GM15510 (cell line): ENCODE results near the gene TBCD.

Source experiments
- POLR2A ChIP-seq: IDR thresholded peaks from 3 replicates; pipeline ENCODE4 v1.6.1; 2011; ENCODE audit warnings: borderline replicate concordance; ENCODE audit not compliant: insufficient read length; ENCODE audit errors: extremely low read depth

The TBCD gene

DNA sequence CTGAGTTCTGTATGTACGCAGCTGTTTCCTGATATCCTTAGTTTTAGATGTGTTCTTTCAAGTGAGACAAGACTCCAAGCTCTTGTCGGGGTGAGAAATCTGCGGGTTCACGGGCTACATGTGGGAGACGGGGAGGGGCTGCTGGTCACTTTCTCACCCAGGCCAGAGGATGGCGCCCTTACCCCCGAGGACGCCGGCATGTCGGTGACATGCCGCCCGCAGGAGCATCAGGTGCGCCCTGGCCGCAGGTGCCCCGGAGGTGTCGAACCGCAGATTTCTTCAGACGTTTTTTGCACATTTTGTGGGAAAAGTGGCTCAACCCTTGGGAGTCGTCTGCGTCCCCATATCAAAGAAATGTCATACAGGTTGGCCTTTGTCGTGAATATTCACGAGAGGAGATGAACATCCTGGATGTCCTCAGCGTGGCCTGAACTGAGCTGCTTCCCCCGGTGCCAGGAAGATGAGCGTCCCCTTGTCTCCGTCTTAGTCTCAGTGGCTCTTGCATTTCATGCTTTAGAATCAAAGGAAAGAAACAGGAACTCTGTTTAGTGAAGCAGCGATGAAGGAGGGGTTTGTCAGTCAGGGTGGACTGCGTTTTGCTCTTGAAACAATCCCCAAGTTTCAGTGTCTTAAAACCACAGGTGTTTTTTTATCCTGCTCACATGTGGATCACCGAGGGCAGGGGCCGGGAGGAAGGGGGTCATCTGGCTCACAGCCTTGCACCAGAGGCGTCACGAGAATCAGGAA, 163.3 kb downstream of the TBCD start:
- TF ChIP-seq POLR2A = no peak

DNA sequence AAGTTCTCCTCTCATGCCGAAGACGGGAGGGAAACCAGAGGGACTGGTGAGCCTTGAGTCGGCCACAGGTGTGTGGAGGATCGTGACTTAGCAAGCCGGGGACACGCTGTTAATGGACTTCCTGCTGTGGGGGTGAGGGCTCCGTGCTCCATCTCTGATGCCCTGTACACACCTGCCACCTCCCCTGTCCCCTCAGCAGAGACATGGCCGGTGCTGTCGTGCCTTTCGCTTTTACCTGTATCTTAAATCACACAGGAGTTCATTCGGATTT, 163.8 kb downstream of the TBCD start:
- no peak for TF ChIP-seq POLR2A

DNA sequence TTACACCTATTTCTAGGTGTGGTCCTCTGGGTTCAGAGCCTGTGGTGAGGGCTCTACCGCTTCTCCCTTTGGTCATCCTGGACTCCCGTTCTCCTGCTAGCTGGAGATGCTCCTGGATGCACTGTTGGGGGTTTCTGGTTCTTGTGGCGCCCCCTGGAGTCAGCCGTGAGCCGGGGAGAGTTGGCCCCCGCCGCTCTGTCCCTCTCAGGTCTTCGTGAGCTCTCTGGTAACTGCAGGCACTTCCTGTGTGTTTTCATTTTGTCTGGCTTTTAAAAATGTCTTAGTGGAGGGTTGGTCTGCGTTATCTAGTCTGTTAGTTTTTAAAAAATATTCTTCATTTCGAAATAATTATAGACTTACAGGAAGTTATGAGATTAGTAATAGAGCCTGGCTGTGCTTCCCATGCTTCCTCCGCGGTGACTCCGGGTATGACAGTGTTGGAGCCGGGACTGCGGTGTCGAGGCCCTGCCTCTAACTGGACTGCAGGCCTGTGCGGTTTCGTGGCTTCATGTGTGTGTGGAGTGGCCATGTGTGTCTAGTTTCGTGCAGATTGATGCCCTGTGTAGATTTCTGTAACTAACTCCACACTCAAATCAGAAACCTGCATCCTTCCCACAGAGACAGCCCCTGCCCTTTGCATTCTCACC, 166.0 kb downstream of the TBCD start:
- TF ChIP-seq POLR2A = no peak

DNA sequence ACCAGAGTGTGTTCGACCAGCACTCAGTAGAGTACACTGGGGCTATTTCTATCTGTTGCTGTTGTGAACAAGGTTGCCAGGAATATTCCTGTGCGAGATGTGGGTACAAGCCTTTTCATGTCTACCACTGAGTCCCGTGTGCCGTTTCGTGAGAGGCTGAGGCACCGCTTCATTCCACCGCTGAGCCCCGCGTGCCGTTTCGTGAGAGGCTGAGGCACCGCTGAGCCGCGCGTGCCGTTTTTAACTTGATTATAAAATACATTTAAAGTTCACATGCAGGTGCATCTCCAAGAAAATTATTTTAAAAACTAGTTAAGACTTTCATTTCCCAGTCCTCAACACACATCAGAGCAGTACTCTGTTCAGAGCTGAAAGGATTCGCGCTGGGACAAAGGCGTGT, 166.6 kb downstream of the TBCD start:
- TF ChIP-seq POLR2A = no peak

DNA sequence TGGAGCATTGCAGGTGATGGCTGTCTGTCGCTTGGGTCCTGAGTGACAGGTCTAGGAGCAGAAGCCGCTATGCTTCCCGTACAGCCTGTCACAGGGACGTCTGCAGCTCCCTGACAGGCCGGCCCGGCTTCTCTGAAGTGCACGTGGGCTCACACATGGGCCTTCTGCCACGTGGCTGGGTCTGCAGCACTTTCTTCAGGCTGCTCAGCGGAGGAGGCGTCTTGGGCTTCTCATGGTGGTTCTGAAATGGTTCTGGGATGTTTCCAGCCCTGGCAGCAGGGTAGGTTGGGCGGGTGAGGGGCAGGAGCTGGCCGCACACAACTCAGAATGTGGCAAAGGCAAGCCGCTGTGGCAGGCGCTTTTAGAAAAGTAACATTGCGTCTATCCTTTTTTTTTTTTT, 168.3 kb downstream of the TBCD start:
- TF ChIP-seq POLR2A = no peak

DNA sequence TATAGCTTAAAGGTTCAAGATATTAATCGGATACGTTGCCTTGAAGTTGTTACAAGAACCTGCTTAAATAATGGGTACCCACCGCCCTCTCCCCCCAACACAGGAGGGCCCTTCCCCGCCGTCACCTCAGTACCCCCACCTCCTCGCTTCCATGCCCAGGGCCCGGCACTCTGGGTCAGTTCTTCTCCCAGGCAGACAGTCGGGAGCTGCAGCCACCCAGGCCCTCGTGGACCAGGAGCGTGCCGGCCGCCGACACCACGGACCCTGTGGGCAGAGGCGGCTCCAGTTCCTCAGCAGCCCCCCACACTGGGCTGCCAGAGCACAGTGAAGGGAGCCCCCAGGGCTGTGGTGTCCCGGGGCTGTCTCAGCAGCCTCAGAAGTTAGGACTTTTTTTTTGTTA, 168.8 kb downstream of the TBCD start:
- no peak for TF ChIP-seq POLR2A

DNA sequence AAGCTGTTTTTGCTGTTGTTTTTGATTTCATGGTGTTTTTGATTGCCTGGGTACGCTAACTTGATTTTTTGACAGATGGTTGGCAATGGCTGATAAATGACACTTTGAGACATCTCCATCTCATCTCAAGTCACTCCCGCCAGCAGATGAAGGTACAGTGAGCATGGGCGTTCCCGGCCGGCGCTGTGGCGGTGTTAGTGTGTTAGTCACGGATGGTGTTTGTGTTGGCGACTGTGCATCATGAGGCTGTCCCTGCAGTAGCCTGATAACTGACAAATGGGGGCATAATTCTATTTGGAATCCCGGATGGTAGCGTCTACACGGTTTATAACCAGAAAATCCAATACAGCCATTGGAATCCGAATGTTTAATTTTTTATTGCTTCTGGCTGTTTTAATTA, 169.6 kb downstream of the TBCD start:
- no peak for TF ChIP-seq POLR2A

DNA sequence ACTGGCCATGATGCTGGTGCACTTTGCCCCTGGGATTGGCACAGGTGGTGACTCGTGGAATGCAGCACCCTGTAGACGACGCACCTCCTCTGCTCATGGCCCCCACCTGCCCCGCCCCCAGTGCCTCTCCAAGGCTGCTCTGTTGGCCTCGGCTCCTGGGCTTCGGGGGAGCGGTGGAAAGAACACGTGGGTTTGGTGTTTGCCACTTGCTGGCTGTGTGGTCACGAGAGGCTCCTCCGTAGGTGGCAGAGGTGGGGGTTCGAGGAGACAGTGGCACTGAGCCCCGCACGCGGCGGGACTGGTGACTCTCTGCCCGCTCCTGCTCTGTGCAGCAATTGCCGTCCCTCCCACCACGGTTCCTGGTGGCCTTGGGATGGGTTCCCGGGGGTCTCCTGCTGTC, 170.8 kb downstream of the TBCD start:
- TF ChIP-seq POLR2A = no peak

DNA sequence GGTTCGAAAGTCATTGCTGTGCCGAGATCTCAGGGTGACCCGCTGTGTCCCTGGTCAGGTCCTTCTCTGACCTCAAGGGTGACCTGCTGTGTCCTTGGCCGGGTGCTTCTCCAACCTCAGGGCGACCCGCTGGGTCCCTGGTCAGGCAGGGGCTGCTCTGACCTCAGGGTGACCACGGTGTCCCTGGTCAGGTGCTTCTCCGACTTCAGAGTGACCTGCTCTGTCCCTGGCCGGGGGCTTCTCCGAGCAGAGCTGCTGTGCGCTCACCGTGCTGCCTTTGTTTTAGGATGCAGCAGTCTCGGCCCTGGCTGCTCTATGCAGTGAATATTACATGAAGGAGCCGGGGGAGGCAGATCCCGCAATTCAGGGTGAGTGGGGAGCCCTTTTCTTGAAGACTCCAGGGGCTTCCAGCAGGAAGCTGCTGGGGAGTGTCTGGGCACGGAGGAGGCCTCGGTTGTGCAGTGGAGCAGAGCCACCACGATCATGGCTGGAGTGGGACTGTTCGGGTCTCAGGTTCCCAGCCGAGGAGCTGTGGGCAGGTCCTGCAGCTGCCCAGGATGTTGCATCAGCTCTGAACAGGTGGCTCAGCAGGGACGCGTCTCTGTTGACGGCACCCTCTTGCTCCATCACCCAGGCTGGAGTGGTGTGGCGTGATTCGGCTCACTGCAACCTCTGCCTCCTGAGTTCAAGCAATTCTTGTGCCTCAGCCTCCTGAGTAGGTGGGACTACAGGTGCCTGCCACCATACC, 171.7 kb downstream of the TBCD start:
- no peak for TF ChIP-seq POLR2A

DNA sequence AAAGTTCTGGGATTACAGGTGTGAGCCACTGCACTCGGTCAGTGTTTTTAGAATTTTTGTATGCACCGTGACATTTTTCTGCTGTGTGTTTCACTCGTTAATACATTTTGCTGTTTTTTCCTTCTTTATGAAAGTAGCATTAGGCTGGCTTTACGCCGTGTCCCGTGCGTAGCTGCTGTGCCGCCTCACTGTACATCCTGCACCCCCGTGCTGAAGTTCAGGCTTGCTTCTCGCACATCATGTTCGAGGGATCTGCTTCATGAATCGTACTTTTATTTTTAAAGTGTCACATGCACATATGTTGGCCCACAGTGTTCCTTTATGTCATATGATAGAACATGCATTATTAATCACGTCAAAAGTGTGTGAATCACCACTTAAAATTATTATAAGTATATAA, 172.3 kb downstream of the TBCD start:
- no peak for TF ChIP-seq POLR2A

DNA sequence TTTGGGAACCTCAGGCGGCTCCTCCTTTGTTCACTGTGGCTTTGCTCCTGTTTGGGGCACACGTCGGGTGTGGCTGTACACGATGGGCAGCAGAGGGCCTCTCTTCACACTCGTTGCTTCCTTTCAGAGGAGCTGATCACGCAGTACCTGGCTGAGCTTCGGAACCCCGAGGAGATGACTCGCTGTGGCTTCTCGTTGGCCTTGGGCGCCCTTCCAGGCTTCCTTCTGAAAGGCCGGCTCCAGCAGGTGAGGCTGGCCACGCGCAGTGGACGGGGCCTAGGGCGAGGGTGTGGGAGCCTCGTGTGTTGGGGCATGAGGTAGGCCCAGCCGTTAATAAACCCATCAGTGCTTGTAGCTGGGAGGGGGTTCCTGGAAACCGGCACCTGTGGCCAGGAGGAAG, 172.9 kb downstream of the TBCD start:
- no peak for TF ChIP-seq POLR2A

DNA sequence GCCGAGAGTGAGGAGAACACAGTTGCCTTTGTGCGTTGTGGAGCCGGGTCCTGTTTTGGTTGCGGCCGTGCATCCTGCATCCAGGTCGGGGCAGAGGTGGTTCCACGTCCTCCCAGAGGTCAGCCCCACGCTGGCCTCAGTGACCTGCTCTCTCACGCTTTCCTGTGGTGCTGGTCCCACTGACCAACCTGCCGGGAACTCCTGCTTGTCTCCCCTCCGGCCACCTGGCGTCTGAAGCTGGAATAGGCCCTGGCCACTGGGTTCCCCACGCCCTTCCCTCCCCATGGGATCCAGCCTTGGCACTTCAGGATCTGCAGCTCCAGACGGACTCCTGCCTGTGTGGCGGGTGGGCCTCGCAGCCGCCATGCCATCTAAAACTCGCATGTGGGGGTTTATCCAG, 173.5 kb downstream of the TBCD start:
- no peak for TF ChIP-seq POLR2A

DNA sequence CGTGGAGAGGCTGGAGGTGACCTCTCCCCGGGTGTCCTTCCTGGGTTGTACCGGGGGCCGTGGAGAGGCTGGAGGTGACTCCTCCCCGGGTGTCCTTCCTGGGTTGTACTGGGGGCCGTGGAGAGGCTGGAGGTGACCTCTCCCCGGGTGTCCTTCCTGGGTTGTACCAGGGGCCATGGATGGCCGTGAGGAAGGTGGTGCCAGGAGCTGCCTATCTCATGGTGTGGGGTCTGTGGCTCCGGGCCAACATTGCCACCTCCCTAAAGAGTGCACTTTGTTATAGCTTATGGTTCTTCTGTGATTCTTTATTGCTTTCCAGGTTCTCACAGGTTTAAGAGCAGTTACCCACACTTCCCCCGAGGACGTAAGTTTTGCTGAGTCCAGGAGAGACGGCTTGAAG, 174.2 kb downstream of the TBCD start:
- no peak for TF ChIP-seq POLR2A

DNA sequence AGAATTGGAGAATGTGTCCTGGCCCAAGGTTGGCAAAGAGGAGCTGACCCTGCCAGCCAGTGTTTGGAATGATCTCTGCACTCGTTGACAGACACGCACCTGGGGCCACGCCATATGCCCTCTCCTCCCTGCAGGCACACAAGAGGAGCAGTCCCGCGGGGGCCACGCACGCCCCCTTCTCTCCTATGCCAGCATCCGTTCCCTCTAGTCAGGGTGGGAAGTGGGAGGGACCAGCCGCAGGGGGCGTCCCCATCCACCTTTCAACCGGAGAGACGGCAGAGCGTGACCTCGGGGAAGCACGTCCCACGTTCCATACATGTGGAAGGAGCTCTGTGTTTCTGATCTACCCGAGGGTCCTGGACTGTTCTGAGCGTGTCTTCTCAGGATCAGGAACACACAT, 174.9 kb downstream of the TBCD start:
- no peak for TF ChIP-seq POLR2A

DNA sequence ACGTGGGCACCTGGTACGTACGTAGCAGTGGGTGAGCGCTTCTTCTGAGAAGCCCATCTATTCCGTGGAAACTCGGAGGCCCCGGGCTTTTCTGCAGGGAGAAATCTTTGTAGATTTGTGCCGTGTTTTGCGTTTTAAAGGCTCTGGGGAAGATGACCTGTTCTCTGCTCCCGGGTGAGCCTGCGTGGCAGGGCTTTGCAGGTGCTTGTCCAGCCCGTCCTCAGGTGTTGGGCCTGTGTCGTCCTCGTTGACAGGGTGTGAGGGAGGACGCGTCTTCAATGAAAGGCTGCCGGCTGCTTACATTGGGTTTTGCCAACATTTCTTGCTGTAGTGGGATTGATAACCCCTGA, 175.4 kb downstream of the TBCD start:
- no peak for TF ChIP-seq POLR2A
